Activated naive CD8-positive, alpha-beta T cell treated with anti-CD3 and anti-CD28 coated beads, Interleukin-2, amount 50 U/mL, for 24 hours (primary cell): ENCODE results near the gene RASSF10.
"Not testable (repeated sequence)": the region's sequence is repeated elsewhere in the genome, so short reads cannot be mapped to it uniquely, and the experiment has no call there.

Experiments
- ATAC-seq: fragments of 150-1000 bp; cut with Tn5 transposase; one replicate; pipeline ENCODE4 v1.10.0; 2021
- DNase-seq: peaks from one replicate; pipeline ENCODE4 v3.0.0; 2021
- H3K27ac Mint-ChIP-seq: one replicate; pipeline ENCODE4 v1.8.0; 2021; ENCODE audit warnings: mild to moderate bottlenecking, mixed read lengths
- H3K27me3 Mint-ChIP-seq: one replicate; pipeline ENCODE4 v1.8.0; 2021; ENCODE audit warnings: mixed read lengths
- H3K36me3 Mint-ChIP-seq: one replicate; pipeline ENCODE4 v1.8.0; 2021; ENCODE audit warnings: low read depth, mixed read lengths
- H3K4me1 Mint-ChIP-seq: one replicate; pipeline ENCODE4 v1.8.0; 2021; ENCODE audit warnings: mixed read lengths
- H3K4me3 Mint-ChIP-seq: one replicate; pipeline ENCODE4 v1.8.0; 2021; ENCODE audit warnings: mild to moderate bottlenecking, moderate library complexity, mixed read lengths
- H3K9me3 Mint-ChIP-seq: one replicate; pipeline ENCODE4 v1.8.0; 2021; ENCODE audit warnings: mixed read lengths

RASSF10 gene

DNA sequence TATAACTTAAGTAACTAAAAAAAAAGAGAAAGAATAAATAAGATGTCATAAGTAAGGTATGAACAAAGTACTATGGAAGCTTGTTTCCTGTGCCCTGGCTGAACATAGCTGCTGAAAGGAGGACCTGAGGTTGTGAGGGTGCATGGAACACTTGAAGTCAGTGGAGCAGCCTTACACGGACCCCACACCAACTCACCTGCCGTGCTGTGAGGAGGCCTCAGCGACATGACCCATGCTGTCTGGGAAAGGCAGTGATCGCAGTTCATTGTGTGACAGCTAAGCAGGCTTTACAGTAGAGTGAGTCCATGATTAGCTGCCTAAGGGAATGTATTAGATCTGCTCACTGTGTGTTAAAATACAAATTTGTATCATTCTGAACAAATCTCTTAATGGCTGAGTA lies 17.6 kb downstream of the RASSF10 start:
- ATAC-seq (no peak), DNase-seq (no peak)
- H3K4me3 Mint-ChIP-seq = no peak overlapping the region
- no peaks in the 10 kb centered on the region for H3K36me3 Mint-ChIP-seq
- H3K27ac Mint-ChIP-seq = no peak overlapping the region
- no peaks in the 10 kb centered on the region for H3K4me1 Mint-ChIP-seq
- H3K27me3 Mint-ChIP-seq = peaks cover 15% of the 10 kb centered on the region
- no peaks in the 10 kb centered on the region for H3K9me3 Mint-ChIP-seq

DNA sequence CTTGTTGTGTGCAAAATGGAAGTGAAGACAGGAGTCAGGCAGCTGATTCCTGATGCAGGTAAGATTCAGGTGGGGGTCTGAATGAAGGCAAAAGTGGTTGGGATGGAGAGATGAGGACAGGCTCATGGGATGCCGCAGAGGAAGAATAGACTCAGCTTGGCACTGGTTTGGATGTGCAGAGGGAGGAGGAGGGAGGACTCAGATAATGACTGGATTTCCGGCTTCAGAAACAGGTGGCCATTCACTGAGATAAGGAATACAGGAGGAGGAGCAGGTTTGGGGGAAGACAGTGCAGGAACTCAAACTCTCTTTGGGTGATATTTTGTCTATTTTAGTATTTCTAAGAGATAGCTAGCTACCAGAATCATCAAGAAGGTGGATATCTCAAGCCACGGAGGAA lies 19.2 kb downstream of the RASSF10 start:
- H3K27ac Mint-ChIP-seq = no peak overlapping the region
- no peaks in the 10 kb centered on the region for H3K36me3 Mint-ChIP-seq
- DNase-seq = no peak
- no peaks in the 10 kb centered on the region for H3K4me1 Mint-ChIP-seq
- peaks cover 5% of the 10 kb centered on the region for H3K27me3 Mint-ChIP-seq
- no peak for ATAC-seq
- H3K4me3 Mint-ChIP-seq = no peak overlapping the region
- H3K9me3 Mint-ChIP-seq = no peaks in the 10 kb centered on the region

DNA sequence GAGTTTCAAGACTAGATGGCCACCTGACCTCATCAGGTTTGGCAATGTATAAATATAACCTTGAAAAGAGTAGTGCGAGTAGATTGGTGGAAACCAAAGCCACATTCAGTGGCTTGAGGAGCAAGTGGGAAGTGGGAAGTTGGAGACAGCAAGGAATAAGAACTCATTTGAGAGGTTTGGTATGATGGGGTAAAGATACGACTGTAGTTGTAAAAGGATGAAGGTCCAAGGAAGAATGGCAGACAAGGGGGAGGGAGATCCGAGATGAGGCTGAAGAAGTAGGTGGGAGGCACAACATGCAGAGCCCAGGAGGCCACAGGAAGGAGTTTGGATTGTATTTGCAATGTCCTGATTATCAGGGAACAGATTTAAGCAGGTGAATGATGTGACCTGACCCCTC lies 20.8 kb downstream of the RASSF10 start:
- no peaks in the 10 kb centered on the region for H3K9me3 Mint-ChIP-seq
- no peak overlapping the region for H3K27ac Mint-ChIP-seq
- no peak for ATAC-seq
- H3K36me3 Mint-ChIP-seq = no peaks in the 10 kb centered on the region
- peaks cover 2% of the 10 kb centered on the region for H3K27me3 Mint-ChIP-seq
- no peak overlapping the region for H3K4me3 Mint-ChIP-seq
- H3K4me1 Mint-ChIP-seq = no peaks in the 10 kb centered on the region
- no peak for DNase-seq

DNA sequence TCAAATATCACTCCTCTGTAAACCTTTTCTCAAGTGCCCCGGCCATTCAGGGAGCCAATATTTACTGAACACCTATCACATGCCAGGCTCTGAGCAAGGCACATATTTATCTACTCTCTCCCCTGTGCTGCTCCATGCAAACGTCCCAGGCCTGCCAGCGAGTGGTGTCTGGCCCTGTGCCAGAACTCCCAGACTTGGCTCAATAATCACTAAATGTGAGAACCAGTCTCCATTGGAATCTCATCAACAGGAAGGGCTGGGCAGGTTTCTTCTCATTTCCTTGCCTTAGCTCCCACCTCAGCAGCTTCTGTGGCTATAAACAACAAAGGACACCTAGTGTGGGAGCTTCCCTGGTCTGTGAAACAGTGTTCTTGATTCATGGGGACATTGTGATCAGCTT lies 21.7 kb downstream of the RASSF10 start:
- H3K27ac Mint-ChIP-seq = no peak overlapping the region
- DNase-seq (no peak), ATAC-seq (no peak)
- no peaks in the 10 kb centered on the region for H3K4me1 Mint-ChIP-seq
- no peak overlapping the region for H3K4me3 Mint-ChIP-seq
- H3K36me3 Mint-ChIP-seq = no peaks in the 10 kb centered on the region
- H3K27me3 Mint-ChIP-seq = peaks cover 2% of the 10 kb centered on the region
- H3K9me3 Mint-ChIP-seq = no peaks in the 10 kb centered on the region

DNA sequence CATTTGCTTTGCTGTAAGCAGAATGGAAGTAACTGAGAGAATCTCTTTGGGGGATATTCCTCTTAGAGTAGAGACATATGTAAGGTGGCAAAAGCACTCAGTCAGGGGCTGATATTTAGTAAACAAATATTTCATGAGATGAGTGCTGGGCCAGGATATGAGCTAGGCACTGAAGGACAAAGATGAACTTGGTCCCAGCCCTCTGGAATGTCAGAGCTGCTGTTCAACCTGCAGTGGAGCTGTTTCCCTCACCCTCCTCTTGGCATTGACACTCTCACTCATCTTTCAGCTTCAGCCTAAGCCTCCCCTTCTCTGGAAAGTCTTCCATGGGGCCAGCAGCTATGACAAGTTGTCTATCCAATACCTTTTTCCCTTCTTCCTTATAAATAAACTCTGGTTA lies 22.2 kb downstream of the RASSF10 start:
- Mint-ChIP-seq H3K9me3 (no peaks in the 10 kb centered on the region), H3K27me3 (peaks cover under 1% of the 10 kb centered on the region), H3K4me1 (no peaks in the 10 kb centered on the region), H3K4me3 (no peak overlapping the region), H3K27ac (no peak overlapping the region), H3K36me3 (no peaks in the 10 kb centered on the region)
- DNase-seq (no peak), ATAC-seq (no peak)

DNA sequence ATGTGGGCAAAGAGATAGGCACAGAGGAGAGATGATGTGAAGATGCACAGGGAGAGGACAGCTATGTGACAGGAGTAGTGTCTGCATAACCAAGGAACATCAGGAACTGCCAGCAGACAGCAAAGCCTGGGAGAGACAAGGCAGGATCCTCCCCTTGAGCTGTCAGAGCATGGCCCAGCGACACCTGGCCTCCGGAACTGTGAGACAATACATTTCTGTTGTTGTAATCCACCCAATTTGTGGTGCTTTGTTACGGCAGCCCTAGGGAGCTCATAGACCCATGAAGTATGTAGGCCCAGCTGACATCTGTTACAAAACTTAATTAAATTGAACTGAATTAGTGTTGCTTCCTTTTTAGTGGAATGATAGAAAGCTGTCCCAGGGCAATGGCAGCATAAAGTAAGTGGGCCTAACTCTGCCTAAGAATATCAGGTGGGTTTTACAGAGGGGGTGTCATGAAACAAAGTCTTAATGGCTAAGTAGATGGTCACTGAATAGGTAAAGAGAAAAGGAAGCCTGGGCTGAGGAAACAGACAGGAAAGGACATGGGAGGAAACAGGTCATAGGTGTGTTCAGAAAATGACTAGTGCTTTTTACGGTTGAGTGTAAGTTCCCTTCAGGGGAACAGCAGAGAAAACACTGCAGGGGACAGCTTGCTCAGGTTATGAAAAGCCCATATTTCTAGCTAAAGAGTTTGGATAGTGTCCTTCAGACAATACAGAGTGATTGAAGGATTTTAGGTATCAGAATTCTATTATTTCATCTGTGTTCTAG lies 24.8 kb downstream of the RASSF10 start:
- DNase-seq (no peak), ATAC-seq (no peak)
- Mint-ChIP-seq H3K9me3 (no peaks in the 10 kb centered on the region), H3K36me3 (no peaks in the 10 kb centered on the region), H3K27me3 (no peaks in the 10 kb centered on the region), H3K27ac (no peak overlapping the region), H3K4me1 (no peaks in the 10 kb centered on the region), H3K4me3 (no peak overlapping the region)

DNA sequence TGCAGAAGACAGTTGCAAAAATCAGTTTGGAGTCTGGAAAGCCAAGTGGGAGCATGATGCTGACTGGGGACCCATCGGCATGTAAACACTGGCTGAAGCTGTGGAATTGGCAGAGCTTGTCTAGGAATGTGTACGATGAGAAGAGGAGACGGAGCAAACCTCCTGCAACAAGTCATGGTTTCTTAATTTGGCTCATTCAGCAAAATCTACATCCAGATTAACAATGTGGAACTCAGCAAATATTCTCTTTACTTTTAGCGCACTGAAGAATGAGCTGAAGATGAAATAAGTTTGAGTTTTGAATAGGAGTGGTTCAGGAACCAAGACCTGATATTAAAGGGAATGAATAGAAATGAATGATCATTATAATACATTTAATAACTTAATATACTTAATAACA lies 26.6 kb downstream of the RASSF10 start:
- no peaks in the 10 kb centered on the region for H3K9me3 Mint-ChIP-seq
- H3K27ac Mint-ChIP-seq = no peak overlapping the region
- peaks cover 6% of the 10 kb centered on the region for H3K27me3 Mint-ChIP-seq
- H3K4me3 Mint-ChIP-seq = no peak overlapping the region
- no peaks in the 10 kb centered on the region for H3K4me1 Mint-ChIP-seq
- DNase-seq (no peak), ATAC-seq (no peak)
- no peaks in the 10 kb centered on the region for H3K36me3 Mint-ChIP-seq

DNA sequence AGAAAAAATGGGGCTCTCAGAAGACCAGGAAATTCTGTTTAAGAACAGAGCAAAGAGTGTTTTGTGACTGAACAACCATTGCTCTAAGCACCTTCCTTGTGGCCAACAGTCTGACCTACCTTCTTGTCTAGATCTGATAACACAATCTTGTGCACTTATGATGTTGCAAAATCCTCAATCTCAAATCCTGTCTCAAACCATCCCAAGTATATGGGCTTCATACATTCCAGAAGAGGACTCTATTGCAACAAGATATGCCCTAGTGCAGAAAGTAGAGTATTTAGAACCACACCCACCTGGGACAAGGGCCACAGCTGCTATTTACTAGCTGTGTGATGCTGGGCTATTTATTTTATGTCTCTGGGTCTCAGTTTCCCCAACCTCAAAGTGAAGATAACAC lies 27.1 kb downstream of the RASSF10 start:
- Mint-ChIP-seq H3K9me3 (no peaks in the 10 kb centered on the region), H3K27ac (no peak overlapping the region), H3K4me1 (no peaks in the 10 kb centered on the region), H3K36me3 (no peaks in the 10 kb centered on the region), H3K4me3 (no peak overlapping the region), H3K27me3 (peaks cover 6% of the 10 kb centered on the region)
- no peak for DNase-seq
- ATAC-seq = no peak

DNA sequence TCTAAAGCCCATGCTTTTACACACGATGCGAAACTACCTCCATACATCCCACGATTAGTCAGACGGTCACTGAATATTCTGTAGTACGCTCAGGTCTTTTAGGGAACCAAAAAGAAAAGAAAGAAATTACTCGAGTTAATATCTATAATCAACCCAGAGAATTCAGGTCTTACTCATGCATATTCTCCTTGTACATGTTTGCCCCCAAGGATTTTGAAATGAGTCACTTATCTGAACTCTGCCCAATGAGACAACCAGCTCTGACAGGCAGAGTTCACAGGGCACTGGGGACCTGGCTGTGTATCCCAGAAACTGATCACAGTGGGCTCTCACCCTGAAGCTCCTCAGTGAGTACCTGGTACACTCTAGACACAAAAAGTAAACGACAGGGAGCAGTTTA lies 29.2 kb downstream of the RASSF10 start:
- no peak overlapping the region for H3K27ac Mint-ChIP-seq
- no peaks in the 10 kb centered on the region for H3K9me3 Mint-ChIP-seq
- H3K27me3 Mint-ChIP-seq = peaks cover 8% of the 10 kb centered on the region
- H3K36me3 Mint-ChIP-seq = no peaks in the 10 kb centered on the region
- DNase-seq (no peak), ATAC-seq (no peak)
- H3K4me3 Mint-ChIP-seq = no peak overlapping the region
- H3K4me1 Mint-ChIP-seq = no peaks in the 10 kb centered on the region

DNA sequence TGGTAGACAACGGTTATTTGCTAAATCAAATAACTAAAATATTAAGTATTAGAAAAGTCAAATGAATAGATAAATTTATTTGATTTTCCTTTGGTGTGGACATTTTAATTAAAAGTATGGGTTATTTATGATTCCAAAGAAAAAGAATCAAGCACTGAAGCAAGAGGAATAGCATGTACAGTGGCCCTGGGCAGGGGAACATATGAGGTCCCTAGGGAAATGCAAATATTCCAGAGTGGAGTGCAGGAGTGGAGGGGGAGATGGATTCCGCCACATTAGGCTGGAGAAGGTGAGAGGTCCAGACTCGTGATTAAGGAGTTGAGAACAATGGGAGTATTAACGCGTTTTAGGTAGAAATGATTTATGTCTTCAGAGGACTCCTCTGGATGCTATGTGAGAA lies 30.0 kb downstream of the RASSF10 start:
- H3K27me3 Mint-ChIP-seq = peaks cover 8% of the 10 kb centered on the region
- H3K27ac Mint-ChIP-seq = no peak overlapping the region
- ATAC-seq (no peak), DNase-seq (no peak)
- no peaks in the 10 kb centered on the region for H3K36me3 Mint-ChIP-seq
- no peak overlapping the region for H3K4me3 Mint-ChIP-seq
- H3K9me3 Mint-ChIP-seq = no peaks in the 10 kb centered on the region
- no peaks in the 10 kb centered on the region for H3K4me1 Mint-ChIP-seq

DNA sequence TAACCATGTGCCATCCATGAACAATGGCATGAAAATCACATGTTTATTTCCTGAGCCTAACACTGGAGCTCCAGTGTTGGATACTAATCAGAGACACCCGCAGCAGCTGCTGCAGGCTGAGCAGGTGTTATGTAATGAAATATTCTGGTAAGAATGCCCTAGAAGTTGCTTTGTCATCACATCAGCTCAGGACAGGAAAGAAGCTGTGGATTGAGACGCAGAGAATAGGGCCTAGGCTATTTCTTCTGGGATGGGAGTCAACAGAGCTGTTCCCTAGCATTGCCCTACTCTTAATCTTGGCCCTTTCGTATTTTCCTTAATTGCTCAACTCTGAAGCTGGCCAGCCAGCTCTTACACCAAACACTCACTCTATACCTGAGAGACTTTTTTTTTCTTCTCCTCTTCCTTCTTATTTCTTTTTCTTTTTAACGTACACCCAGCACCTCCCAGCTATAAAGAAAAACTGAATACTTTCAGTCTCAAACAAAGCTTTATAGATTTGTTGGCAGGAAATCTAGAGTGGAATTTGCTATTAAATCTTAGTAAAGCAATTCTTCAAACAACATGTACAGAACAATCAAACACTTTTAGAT lies 31.9 kb downstream of the RASSF10 start:
- ATAC-seq = no peak
- peaks cover 8% of the 10 kb centered on the region for H3K27me3 Mint-ChIP-seq
- H3K4me1 Mint-ChIP-seq = no peaks in the 10 kb centered on the region
- no peak overlapping the region for H3K4me3 Mint-ChIP-seq
- no peaks in the 10 kb centered on the region for H3K9me3 Mint-ChIP-seq
- DNase-seq = no peak
- no peak overlapping the region for H3K27ac Mint-ChIP-seq
- no peaks in the 10 kb centered on the region for H3K36me3 Mint-ChIP-seq

DNA sequence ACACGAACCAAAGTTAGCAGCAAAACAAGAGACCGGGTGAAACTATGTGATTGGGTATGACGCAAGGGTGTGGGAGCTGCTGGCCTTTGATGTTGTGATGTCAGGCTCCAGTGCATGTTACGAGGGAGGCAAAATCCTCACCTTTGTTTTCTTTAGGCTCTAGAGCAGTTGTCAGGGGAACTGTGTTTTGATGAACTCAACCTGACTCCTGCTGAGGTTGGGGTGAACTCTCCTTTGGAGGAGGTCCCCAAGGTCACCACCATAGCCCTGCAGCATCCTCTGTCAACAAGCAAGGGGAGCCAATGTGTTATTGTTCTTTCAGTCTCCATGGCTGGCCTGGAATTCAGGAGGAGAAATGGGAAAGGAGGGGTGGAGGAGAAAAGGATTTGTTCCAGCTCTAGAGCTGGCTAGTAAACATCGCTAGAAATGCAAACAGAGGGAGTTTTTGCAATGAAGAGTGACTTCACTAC lies 33.8 kb downstream of the RASSF10 start:
- Mint-ChIP-seq H3K36me3 (no peaks in the 10 kb centered on the region), H3K27ac (no peak overlapping the region), H3K9me3 (no peaks in the 10 kb centered on the region), H3K27me3 (peaks cover 9% of the 10 kb centered on the region), H3K4me1 (no peaks in the 10 kb centered on the region), H3K4me3 (no peak overlapping the region)
- ATAC-seq (no peak), DNase-seq (no peak)

DNA sequence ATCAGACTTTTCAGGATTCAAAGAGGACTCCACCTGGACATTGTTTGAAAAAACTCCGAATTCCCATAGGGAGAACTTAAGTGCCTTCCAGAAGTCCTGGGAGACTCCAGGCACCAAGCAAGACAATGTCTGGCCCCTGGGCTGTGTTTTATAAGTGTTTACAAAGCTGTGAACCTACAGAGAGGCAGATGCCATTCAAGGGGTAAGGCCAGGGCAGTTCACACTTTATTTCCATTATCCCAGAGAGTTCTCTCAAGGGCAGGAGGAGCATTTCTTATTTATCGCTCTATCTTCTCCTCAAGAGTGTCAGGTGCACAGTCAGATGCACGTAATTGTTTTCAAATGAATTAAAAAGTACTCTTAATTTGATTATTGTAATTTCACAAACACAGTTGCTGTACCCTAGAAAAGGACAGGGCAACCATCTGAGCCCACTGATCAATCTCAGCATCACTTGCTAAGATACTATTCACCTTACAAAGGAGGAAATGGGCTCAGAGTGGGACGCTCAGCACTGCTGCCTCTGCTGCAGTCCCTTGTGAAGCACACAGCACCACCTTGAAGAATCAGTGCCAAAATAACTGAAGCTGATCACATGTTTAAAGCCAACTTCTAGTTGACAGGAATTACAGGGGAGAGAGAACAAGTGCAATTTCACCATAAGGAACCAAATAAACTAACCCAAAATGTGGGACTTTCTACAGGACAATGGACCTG lies 35.0 kb downstream of the RASSF10 start:
- no peak overlapping the region for H3K4me3 Mint-ChIP-seq
- peaks cover 10% of the 10 kb centered on the region for H3K27me3 Mint-ChIP-seq
- H3K9me3 Mint-ChIP-seq = no peaks in the 10 kb centered on the region
- ATAC-seq = no peak
- no peak overlapping the region for H3K27ac Mint-ChIP-seq
- H3K36me3 Mint-ChIP-seq = no peaks in the 10 kb centered on the region
- H3K4me1 Mint-ChIP-seq = no peaks in the 10 kb centered on the region
- DNase-seq = no peak

DNA sequence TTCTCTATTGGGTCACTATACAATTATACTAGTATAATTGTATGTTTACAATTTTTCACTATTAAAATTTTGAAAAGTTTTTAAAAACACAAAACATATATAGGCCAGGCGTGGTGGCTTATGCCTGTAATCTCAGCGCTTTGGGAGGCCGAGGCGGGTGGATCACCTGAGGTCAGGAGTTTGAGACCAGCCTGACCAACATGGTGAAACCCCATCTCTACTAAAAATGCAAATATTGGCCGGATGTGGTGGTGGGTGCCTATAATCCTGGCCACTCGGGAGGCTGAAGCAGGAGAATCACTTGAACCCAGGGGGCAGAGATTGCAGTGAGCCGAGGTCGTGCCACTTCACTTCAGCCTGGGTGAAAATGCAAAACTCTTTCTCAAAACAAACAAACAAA lies 36.0 kb downstream of the RASSF10 start:
- H3K27me3 Mint-ChIP-seq = peaks cover 10% of the 10 kb centered on the region
- H3K4me1 Mint-ChIP-seq, H3K27ac Mint-ChIP-seq, DNase-seq, H3K9me3 Mint-ChIP-seq, ATAC-seq, H3K4me3 Mint-ChIP-seq, H3K36me3 Mint-ChIP-seq: not testable (repeated sequence)

DNA sequence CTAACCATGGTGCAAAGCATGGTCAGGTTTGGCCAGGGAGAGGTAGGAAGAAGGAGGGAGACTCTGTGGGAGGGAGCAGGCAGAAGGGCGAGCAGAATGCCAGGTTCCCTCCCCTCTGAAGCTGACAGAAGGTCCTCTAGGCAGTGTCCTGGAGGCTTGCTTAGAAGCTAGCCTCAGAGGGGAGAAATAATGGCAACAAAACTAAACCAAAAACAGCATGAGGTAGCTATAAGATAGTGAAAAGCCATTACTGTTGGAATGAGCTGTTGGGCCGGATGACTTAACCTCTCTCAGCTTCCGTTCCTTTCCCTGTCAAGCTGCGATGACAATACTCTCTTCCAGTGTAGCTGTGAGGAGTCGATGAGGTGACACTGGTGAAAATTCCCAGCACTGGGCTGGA lies 36.6 kb downstream of the RASSF10 start:
- Mint-ChIP-seq H3K27ac (no peak overlapping the region), H3K36me3 (no peaks in the 10 kb centered on the region), H3K4me1 (no peaks in the 10 kb centered on the region), H3K4me3 (no peak overlapping the region), H3K9me3 (no peaks in the 10 kb centered on the region), H3K27me3 (peaks cover 14% of the 10 kb centered on the region)
- DNase-seq = no peak
- ATAC-seq = no peak
